SK-N-SH treated with all-trans-retinoic acid at 6 μM for 48 hours (cell line): ENCODE data around the gene RAD51B.

ENCODE experiments used
- CREB5 ChIP-seq: fragments of 250-450 bp; sonication (Bioruptor Pico); IDR thresholded peaks from 2 replicates; pipeline ENCODE4 v1.5.1; 2020; ENCODE audit warnings: low read depth, mild to moderate bottlenecking, moderate library complexity
- ESRRG ChIP-seq: fragments of 250-450 bp; sonication (Bioruptor Pico); IDR thresholded peaks from 2 replicates; pipeline ENCODE4 v1.6.1; 2021; ENCODE audit warnings: mild to moderate bottlenecking
- ISL1 ChIP-seq: fragments of 250-450 bp; sonication (Bioruptor Pico); IDR thresholded peaks from 2 replicates; pipeline ENCODE4 v2.1.2; 2022; ENCODE audit warnings: mild to moderate bottlenecking, moderate library complexity
- OSR1 ChIP-seq: fragments of 250-450 bp; sonication (Bioruptor Pico); IDR thresholded peaks from 2 replicates; pipeline ENCODE4 v1.8.0; 2022; ENCODE audit warnings: moderate library complexity, mild to moderate bottlenecking, inconsistent platforms
- PATZ1 ChIP-seq: fragments of 250-450 bp; sonication (Bioruptor Pico); IDR thresholded peaks from 2 replicates; pipeline ENCODE4 v1.8.0; 2020; ENCODE audit warnings: mild to moderate bottlenecking, moderate library complexity, borderline replicate concordance
- POU6F1 ChIP-seq: fragments of 250-450 bp; sonication (Bioruptor Pico); IDR thresholded peaks from 2 replicates; pipeline ENCODE4 v1.8.0; 2021; ENCODE audit warnings: low read depth, mild to moderate bottlenecking, moderate library complexity, borderline replicate concordance
- ZC3H10 ChIP-seq: fragments of 250-450 bp; sonication (Bioruptor Pico); IDR thresholded peaks from 2 replicates; pipeline ENCODE4 v1.5.1; 2021; ENCODE audit warnings: mild to moderate bottlenecking, moderate library complexity
- ZFP30 ChIP-seq: fragments of 450-650 bp; formaldehyde crosslinking; IDR thresholded peaks from 2 replicates; pipeline ENCODE4 v1.5.0; 2022; ENCODE audit warnings: mild to moderate bottlenecking, moderate library complexity
- ZNF70 ChIP-seq: fragments of 450-650 bp; formaldehyde crosslinking; IDR thresholded peaks from 2 replicates; pipeline ENCODE4 v1.5.0; 2020; ENCODE audit warnings: mild to moderate bottlenecking, moderate library complexity

GRCh38 chr14:68366656-68367055 is 547.1 kb downstream of the RAD51B start:
- TF ChIP-seq ISL1 (no peak), ZFP30 (no peak), ZC3H10 (no peak), ZNF70 (CRISPR knock-in tag) (no peak), OSR1 (CRISPR knock-in tag) (no peak), ESRRG (CRISPR knock-in tag) (no peak), POU6F1 (CRISPR knock-in tag) (no peak), PATZ1 (CRISPR knock-in tag) (no peak), CREB5 (CRISPR knock-in tag) (no peak)
